ENCODE results near the gene RSRC1.

Gene RSRC1

GRCh38 chr3:158103081-158103886, 6.6 kb upstream of the RSRC1 start:
- TF ChIP-seq ZFP3 (CRISPR knock-in tag; IDR thresholded peaks at IDR 0.05) (no peak), ZFP30 (CRISPR knock-in tag; IDR thresholded peaks at IDR 0.05) (no peak), ESRRG (CRISPR knock-in tag; IDR thresholded peaks at IDR 0.05) (no peak), TOX (CRISPR knock-in tag; IDR thresholded peaks at IDR 0.05; ENCODE audit: borderline replicate concordance) (no peak), RARB (CRISPR knock-in tag; IDR thresholded peaks at IDR 0.05) (no peak), OSR1 (CRISPR knock-in tag; IDR thresholded peaks at IDR 0.05) (no peak), GLIS3 (CRISPR knock-in tag; IDR thresholded peaks at IDR 0.05) (no peak), BACH2 (CRISPR knock-in tag; IDR thresholded peaks at IDR 0.05; ENCODE audit: borderline replicate concordance) (no peak), SNAI2 (CRISPR knock-in tag; IDR thresholded peaks at IDR 0.05) (no peak), CREB5 (CRISPR knock-in tag; IDR thresholded peaks at IDR 0.05; ENCODE audit: low read depth) (no peak), ZC3H10 (CRISPR knock-in tag; IDR thresholded peaks at IDR 0.05) (no peak), ZNF70 (CRISPR knock-in tag; IDR thresholded peaks at IDR 0.05) (no peak), ZNF565 (CRISPR knock-in tag; conservative IDR thresholded peaks at IDR 0.05; ENCODE audit: low read depth) (no peak), CSRNP3 (CRISPR knock-in tag; IDR thresholded peaks at IDR 0.05) (no peak), ARNTL (CRISPR knock-in tag; IDR thresholded peaks at IDR 0.05; ENCODE audit: borderline replicate concordance, low read depth) (no peak), ISL1 (CRISPR knock-in tag; IDR thresholded peaks at IDR 0.05) (no peak), ZNF8 (CRISPR knock-in tag; IDR thresholded peaks at IDR 0.05) (no peak)
- TF ChIP-seq, protein P1, sequence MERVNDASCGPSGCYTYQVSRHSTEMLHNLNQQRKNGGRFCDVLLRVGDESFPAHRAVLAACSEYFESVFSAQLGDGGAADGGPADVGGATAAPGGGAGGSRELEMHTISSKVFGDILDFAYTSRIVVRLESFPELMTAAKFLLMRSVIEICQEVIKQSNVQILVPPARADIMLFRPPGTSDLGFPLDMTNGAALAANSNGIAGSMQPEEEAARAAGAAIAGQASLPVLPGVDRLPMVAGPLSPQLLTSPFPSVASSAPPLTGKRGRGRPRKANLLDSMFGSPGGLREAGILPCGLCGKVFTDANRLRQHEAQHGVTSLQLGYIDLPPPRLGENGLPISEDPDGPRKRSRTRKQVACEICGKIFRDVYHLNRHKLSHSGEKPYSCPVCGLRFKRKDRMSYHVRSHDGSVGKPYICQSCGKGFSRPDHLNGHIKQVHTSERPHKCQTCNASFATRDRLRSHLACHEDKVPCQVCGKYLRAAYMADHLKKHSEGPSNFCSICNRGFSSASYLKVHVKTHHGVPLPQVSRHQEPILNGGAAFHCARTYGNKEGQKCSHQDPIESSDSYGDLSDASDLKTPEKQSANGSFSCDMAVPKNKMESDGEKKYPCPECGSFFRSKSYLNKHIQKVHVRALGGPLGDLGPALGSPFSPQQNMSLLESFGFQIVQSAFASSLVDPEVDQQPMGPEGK (CRISPR knock-in tag; IDR thresholded peaks at IDR 0.05; ENCODE audit: borderline replicate concordance), result no peak
- TF ChIP-seq, protein P2, sequence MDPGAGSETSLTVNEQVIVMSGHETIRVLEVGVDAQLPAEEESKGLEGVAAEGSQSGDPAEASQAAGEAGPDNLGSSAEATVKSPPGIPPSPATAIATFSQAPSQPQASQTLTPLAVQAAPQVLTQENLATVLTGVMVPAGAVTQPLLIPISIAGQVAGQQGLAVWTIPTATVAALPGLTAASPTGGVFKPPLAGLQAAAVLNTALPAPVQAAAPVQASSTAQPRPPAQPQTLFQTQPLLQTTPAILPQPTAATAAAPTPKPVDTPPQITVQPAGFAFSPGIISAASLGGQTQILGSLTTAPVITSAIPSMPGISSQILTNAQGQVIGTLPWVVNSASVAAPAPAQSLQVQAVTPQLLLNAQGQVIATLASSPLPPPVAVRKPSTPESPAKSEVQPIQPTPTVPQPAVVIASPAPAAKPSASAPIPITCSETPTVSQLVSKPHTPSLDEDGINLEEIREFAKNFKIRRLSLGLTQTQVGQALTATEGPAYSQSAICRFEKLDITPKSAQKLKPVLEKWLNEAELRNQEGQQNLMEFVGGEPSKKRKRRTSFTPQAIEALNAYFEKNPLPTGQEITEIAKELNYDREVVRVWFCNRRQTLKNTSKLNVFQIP (CRISPR knock-in tag; IDR thresholded peaks at IDR 0.05; ENCODE audit: borderline replicate concordance, low read depth), result no peak
- TF ChIP-seq, protein P3, sequence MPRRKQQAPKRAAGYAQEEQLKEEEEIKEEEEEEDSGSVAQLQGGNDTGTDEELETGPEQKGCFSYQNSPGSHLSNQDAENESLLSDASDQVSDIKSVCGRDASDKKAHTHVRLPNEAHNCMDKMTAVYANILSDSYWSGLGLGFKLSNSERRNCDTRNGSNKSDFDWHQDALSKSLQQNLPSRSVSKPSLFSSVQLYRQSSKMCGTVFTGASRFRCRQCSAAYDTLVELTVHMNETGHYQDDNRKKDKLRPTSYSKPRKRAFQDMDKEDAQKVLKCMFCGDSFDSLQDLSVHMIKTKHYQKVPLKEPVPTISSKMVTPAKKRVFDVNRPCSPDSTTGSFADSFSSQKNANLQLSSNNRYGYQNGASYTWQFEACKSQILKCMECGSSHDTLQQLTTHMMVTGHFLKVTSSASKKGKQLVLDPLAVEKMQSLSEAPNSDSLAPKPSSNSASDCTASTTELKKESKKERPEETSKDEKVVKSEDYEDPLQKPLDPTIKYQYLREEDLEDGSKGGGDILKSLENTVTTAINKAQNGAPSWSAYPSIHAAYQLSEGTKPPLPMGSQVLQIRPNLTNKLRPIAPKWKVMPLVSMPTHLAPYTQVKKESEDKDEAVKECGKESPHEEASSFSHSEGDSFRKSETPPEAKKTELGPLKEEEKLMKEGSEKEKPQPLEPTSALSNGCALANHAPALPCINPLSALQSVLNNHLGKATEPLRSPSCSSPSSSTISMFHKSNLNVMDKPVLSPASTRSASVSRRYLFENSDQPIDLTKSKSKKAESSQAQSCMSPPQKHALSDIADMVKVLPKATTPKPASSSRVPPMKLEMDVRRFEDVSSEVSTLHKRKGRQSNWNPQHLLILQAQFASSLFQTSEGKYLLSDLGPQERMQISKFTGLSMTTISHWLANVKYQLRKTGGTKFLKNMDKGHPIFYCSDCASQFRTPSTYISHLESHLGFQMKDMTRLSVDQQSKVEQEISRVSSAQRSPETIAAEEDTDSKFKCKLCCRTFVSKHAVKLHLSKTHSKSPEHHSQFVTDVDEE (CRISPR knock-in tag; IDR thresholded peaks at IDR 0.05), result no peak
- ATAC-seq, result no peak

DNA sequence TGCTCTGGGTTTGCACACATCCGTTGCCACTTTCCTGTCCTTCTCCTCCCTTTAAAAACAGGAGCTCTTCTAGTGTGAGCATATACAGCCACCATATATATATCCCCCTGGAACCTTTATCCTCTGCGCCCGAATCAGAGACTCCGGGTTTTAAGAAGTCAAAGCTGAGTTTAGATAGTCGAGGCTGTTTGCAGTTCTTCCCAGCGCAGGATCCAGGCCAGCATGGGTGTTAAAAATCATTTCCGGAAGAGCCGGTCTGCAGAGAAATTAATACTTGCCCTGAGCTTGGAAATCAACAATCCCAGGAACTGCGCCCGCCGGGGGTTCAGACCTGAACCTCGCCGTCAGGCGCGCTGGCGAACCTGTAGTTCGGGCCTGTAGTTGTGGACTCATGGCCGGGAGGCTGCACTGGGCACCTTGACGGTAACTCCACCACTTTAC, 6.0 kb upstream of the RSRC1 start:
- no peak for ATAC-seq
- TF ChIP-seq, protein P2 (CRISPR knock-in tag; IDR thresholded peaks at IDR 0.05; ENCODE audit: borderline replicate concordance, low read depth), result no peak
- TF ChIP-seq SNAI2 (CRISPR knock-in tag; IDR thresholded peaks at IDR 0.05) (no peak), CSRNP3 (CRISPR knock-in tag; IDR thresholded peaks at IDR 0.05) (no peak), RARB (CRISPR knock-in tag; IDR thresholded peaks at IDR 0.05) (no peak), ESRRG (CRISPR knock-in tag; IDR thresholded peaks at IDR 0.05) (no peak), ZNF565 (CRISPR knock-in tag; conservative IDR thresholded peaks at IDR 0.05; ENCODE audit: low read depth) (no peak)

Data from SK-N-SH treated with all-trans-retinoic acid at 6 μM for 48 hours (cell line).